COLO668 (cell line): ENCODE results near the gene SALL1.

Experiments used
- DNase-seq: peaks from one replicate; lab custom pipeline; 2025; ENCODE audit not compliant: unreplicated experiment; lab: John Stamatoyannopoulos, UW

Gene SALL1

GRCh38 chr16:51114382-51114781, 36.7 kb downstream of the SALL1 start:
- no peak for DNase-seq

- DNase-seq, result peak; percentile 37
Measured at GRCh38 chr16:51113236-51114125, 37.6 kb downstream of the SALL1 start.

DNA sequence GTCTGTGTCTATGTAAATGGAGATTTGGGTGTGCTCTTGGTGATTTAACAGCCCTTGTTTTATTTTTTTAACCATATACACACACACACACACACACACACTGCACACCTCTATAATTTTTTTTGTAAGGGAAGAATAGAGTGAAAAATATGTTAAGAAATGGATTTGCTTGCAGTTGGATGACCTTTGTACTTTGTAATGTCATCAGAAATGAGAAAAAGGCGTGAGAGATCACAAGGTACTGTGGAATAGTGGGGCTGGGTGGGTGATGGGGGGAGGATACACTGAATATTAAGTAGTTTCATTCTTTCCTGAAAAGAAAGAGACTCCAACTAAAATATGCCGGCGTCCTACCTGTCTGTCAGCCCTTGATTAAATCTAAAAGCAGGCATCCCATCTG, 38.7 kb downstream of the SALL1 start:
- no peak for DNase-seq

GRCh38 chr16:51111759-51112158, 39.3 kb downstream of the SALL1 start:
- DNase-seq, result no peak

GRCh38 chr16:51110700-51111157, 40.3 kb downstream of the SALL1 start:
- DNase-seq, result no peak

- no peak for DNase-seq
Measured at GRCh38 chr16:51109173-51109572, 41.9 kb downstream of the SALL1 start.

DNA sequence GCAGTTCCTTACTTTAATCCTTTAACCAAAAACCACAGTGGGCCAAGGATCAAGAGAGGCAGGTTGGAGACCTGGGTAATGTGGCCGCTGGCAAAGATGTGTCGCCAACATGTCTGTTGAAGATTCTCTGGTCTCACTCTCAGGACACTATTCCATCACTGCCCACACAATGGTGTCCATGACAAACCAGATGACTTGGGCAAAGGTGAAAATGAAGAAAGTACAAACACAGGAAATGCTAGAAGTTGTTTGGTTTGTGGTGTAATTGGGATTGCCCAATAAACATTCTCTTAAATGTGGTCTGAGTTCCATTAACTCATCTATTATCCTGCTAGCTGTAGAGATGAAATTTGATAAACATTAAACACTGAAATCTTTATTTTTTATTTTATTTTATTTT, 43.3 kb downstream of the SALL1 start:
- no peak for DNase-seq

DNA sequence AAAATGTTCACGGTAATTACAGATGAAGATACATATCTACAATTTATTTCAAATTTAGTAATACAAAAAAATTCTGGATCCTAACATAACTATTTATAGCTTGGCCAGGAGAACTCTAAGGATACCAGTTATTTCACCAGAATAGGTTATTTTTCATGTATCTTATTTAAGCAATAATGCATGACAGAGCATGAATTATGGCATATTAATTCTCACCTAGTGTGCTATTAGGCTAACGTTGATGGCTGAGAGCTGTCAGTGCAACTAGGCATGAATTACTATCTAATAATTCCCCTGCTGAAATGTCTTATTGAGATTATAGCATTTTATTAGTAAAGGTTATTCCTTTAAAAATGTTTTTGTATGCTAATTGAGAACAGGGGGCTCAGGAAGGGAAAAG, 44.5 kb downstream of the SALL1 start:
- DNase-seq, result no peak

DNA sequence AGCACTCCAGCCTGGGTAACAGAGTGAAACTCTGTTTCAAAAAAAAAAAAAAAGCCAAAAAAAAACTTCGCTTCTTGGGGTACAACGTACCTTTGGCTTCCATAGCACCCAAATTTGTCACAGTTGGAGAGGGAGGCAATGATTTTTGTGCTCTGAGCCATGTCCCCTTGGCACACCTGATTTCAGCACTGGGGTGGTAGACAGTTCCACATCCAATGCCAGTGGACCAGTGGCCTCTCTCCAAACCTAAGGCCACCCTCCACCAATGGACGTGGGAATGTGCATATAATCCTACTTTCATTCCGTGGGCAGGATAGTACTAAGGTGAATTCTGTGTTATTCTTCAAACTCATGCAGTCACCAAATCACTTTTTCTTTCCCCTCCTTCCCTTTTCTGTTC, 47.5 kb downstream of the SALL1 start:
- DNase-seq, result no peak

DNA sequence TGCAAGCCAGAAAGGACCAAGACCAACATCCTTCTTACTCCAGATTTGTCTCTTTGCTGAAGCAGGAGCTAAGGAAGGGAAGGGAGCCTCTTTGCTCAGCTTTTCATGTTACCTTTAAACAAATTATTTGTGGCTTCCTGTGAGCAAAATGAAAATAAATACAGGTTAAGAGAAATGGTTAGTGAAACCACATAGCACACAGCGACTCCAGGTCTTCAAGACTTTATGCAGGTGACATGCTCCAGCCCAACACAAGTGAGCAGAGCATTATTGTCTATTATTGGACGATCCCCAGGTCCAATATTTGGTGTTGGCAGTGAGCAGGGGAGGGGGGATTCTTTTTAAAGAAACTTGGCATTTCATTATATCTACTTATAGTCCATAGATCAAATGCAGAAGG, 53.3 kb downstream of the SALL1 start:
- DNase-seq, result no peak

- DNase-seq, result no peak
Measured at GRCh38 chr16:51095890-51096626, 55.0 kb downstream of the SALL1 start.

GRCh38 chr16:51095084-51095881, 55.8 kb downstream of the SALL1 start:
- DNase-seq, result no peak

- DNase-seq, result no peak
Measured at GRCh38 chr16:51093726-51094280, 57.3 kb downstream of the SALL1 start.
